GM23338 (cell line): ENCODE results near the gene PDGFRA. TPM values are rescaled to one million over a fixed set of nuclear protein-coding genes. Genes with fewer than 3 reads are reported as not detected.

ENCODE experiments used
- ATAC-seq: fragments of 200-7000 bp; cut with Tn5 transposase; 3 replicates; pipeline ENCODE4 v1.9.1; 2020
- DNase-seq: peaks from one replicate; pipeline ENCODE4 v3.0.0-alpha.2; 2015; ENCODE audit warnings: low spot score
- H2AFZ ChIP-seq: fragments of 200-600 bp; sonication (generic); 2 replicates; pipeline ENCODE4 v1.8.0; 2016; ENCODE audit warnings: antibody characterized with exemption, mild to moderate bottlenecking, moderate library complexity
- H3F3A ChIP-seq: fragments of 200-600 bp; sonication (generic); replicated peaks from 2 replicates; pipeline ENCODE4 v1.8.0; 2017; ENCODE audit warnings: antibody characterized with exemption, mixed run types, low read depth
- H3K27ac ChIP-seq: fragments of 200-600 bp; sonication (generic); 2 replicates; pipeline ENCODE4 v1.6.1; 2016; ENCODE audit warnings: low read depth
- H3K27me3 ChIP-seq: fragments of 200-600 bp; sonication (generic); 2 replicates; pipeline ENCODE4 v1.8.0; 2016; ENCODE audit warnings: mild to moderate bottlenecking, mixed run types, moderate library complexity; ENCODE audit not compliant: insufficient read depth
- H3K36me3 ChIP-seq: fragments of 200-600 bp; sonication (generic); 2 replicates; pipeline ENCODE4 v1.8.0; 2016; ENCODE audit warnings: mild to moderate bottlenecking; ENCODE audit not compliant: insufficient read depth
- H3K4me1 ChIP-seq: fragments of 200-600 bp; sonication (generic); 2 replicates; pipeline ENCODE4 v1.8.0; 2016; ENCODE audit warnings: mild to moderate bottlenecking, moderate library complexity; ENCODE audit not compliant: insufficient read depth
- H3K4me2 ChIP-seq: fragments of 200-600 bp; sonication (generic); 2 replicates; pipeline ENCODE4 v1.7.1; 2017; ENCODE audit warnings: mixed run types
- H3K4me3 ChIP-seq: fragments of 200-600 bp; sonication (generic); 2 replicates; pipeline ENCODE4 v1.6.1; 2016; ENCODE audit warnings: mixed run types
- H3K79me2 ChIP-seq: fragments of 200-600 bp; sonication (generic); replicated peaks from 2 replicates; pipeline ENCODE4 v1.8.0; 2017; ENCODE audit warnings: mild to moderate bottlenecking; ENCODE audit not compliant: insufficient read depth
- H3K9me2 ChIP-seq: fragments of 200-600 bp; sonication (generic); 2 replicates; pipeline ENCODE4 v1.8.0; 2017; ENCODE audit not compliant: insufficient read depth
- H4K20me1 ChIP-seq: fragments of 200-600 bp; sonication (generic); replicated peaks from 2 replicates; pipeline ENCODE4 v1.8.0; 2017; ENCODE audit warnings: mild to moderate bottlenecking; ENCODE audit not compliant: insufficient read depth
- H3K27ac Mint-ChIP-seq: 2 replicates; pipeline ENCODE4 v1.8.0; 2020; ENCODE audit warnings: inconsistent platforms, mild to moderate bottlenecking, moderate library complexity, mixed read lengths
- H3K27me3 Mint-ChIP-seq: 3 replicates; pipeline ENCODE4 v1.8.0; 2022; ENCODE audit warnings: low read depth, mild to moderate bottlenecking, moderate library complexity, mixed read lengths, inconsistent platforms; ENCODE audit not compliant: insufficient read depth, poor library complexity
- H3K36me3 Mint-ChIP-seq: 3 replicates; pipeline ENCODE4 v1.8.0; 2021; ENCODE audit warnings: low read depth, mild to moderate bottlenecking, inconsistent platforms, moderate library complexity, mixed read lengths
- H3K4me1 Mint-ChIP-seq: 3 replicates; pipeline ENCODE4 v1.8.0; 2020; ENCODE audit warnings: mild to moderate bottlenecking, inconsistent platforms, mixed read lengths
- H3K4me3 Mint-ChIP-seq: 3 replicates; pipeline ENCODE4 v1.8.0; 2021; ENCODE audit warnings: moderate library complexity, mild to moderate bottlenecking, inconsistent platforms, mixed read lengths
- H3K9me3 Mint-ChIP-seq: 3 replicates; pipeline ENCODE4 v1.8.0; 2020; ENCODE audit warnings: moderate library complexity, mild to moderate bottlenecking, inconsistent platforms, mixed read lengths
- CREB1 ChIP-seq: fragments of 250-450 bp; sonication (Bioruptor Pico); IDR thresholded peaks from 2 replicates; pipeline ENCODE4 v1.5.0; 2020; ENCODE audit warnings: low read depth, mild to moderate bottlenecking, moderate library complexity
- CTCF ChIP-seq, 2 experiments: fragments of 200-600 bp in 1 of 2; sonication (generic) in 1 of 2; conservative IDR thresholded peaks; 2 replicates each; pipeline versions ENCODE4 v1.5.1 to v1.6.1; 2016 to 2017; ENCODE audit warnings: antibody characterized with exemption in 2 of 2, low read depth in 2 of 2, mild to moderate bottlenecking in 2 of 2, moderate library complexity in 1 of 2
- ETS1 ChIP-seq: IDR thresholded peaks from 2 replicates; pipeline ENCODE4 v1.6.1; 2016; ENCODE audit warnings: antibody characterized with exemption
- EZH2 ChIP-seq: fragments of 200-600 bp; sonication (generic); IDR thresholded peaks from one replicate; pipeline ENCODE4 v1.8.0; 2017; ENCODE audit warnings: antibody characterized with exemption, mild to moderate bottlenecking, low read depth; ENCODE audit not compliant: unreplicated experiment
- EZH2phosphoT487 ChIP-seq: fragments of 200-600 bp; sonication (generic); IDR thresholded peaks from one replicate; pipeline ENCODE4 v1.8.1; 2018; ENCODE audit warnings: antibody characterized with exemption; ENCODE audit not compliant: unreplicated experiment
- JUNB ChIP-seq: IDR thresholded peaks from one replicate; pipeline ENCODE4 v1.6.1; 2016; ENCODE audit warnings: antibody characterized with exemption; ENCODE audit not compliant: unreplicated experiment
- NANOG ChIP-seq: IDR thresholded peaks from 2 replicates; pipeline ENCODE4 v1.6.1; 2016; ENCODE audit warnings: antibody characterized with exemption, borderline replicate concordance
- POLR2AphosphoS5 ChIP-seq: IDR thresholded peaks from 2 replicates; pipeline ENCODE4 v1.6.1; 2016; ENCODE audit warnings: antibody characterized with exemption, low read depth
- STAT1 ChIP-seq: IDR thresholded peaks from one replicate; pipeline ENCODE4 v1.6.1; 2016; ENCODE audit warnings: antibody characterized with exemption; ENCODE audit not compliant: unreplicated experiment
- ZNF114 ChIP-seq: fragments of 250-450 bp; sonication (Bioruptor Pico); IDR thresholded peaks from 2 replicates; pipeline ENCODE4 v1.5.0; 2020; ENCODE audit warnings: mild to moderate bottlenecking, moderate library complexity
- ZNF331 ChIP-seq: fragments of 250-450 bp; sonication (Bioruptor Pico); IDR thresholded peaks from 2 replicates; pipeline ENCODE4 v1.5.0; 2020; ENCODE audit warnings: low read depth, mild to moderate bottlenecking, moderate library complexity
- ZNF462 ChIP-seq: fragments of 250-450 bp; sonication (Bioruptor Pico); IDR thresholded peaks from 2 replicates; pipeline ENCODE4 v1.5.0; 2020; ENCODE audit warnings: mild to moderate bottlenecking, moderate library complexity
- polyA plus RNA-seq: library from polyadenylated mRNA; unstranded; fragments of >200 nt; fragmentation: Nextera tagmentation; extraction: Ambion mirVana; gene quantifications from 2 replicates; pipeline ENCODE4 v1.2.1, GENCODE V29; 2016
- total RNA-seq: library from RNA; depleted of rRNA; stranded (reverse); fragments of >200 nt; shearing (Covaris generic); gene quantifications from 2 replicates; pipeline ENCODE4 v1.2.3, GENCODE V29; 2014

The PDGFRA gene
- total and polyA plus RNA-seq, 2 experiments from 2014 or later, result 8.0 to 10.8 TPM

DNA sequence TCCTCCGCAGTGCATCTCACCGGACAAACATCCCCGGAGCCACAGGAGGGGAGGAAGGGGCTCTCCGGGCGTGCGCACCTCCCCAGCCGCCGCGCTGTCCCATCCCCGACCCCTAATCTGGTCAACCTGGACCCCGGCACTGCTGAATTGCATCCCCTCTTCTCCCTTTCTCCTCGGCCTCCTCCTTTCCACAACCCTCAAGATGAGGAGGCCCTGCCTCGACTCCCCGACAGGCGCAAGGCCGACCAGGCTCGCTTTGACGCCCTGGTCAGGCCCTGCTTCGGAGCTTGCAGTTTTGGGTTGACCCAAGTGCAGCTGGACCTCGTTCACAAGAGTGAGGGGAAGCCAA lies 2.3 kb downstream of the PDGFRA start (continued):
- TF ChIP-seq CTCF (conservative IDR thresholded peaks at IDR 0.05; ENCODE audit: low read depth in 2 of 2), result no peak
- peak; percentile 19 for TF ChIP-seq EZH2phosphoT487

- H3K36me3 ChIP-seq, result no peaks in the 10 kb centered on the region
- H3K4me3 ChIP-seq, result peak overlapping the region; percentile 86
- H2AFZ ChIP-seq, result peak overlapping the region; percentile 93
- peak overlapping the region; percentile 100 for H3K4me2 ChIP-seq
- no peaks in the 10 kb centered on the region for H3K36me3 Mint-ChIP-seq
- H3K4me1 Mint-ChIP-seq, result peaks cover 34% of the 10 kb centered on the region
- no peak for ATAC-seq
- H3K27ac ChIP-seq, result no peak overlapping the region
- H3F3A ChIP-seq, result peaks cover 13% of the 10 kb centered on the region; the same call in 1 of the 2 replicates
- H3K27me3 ChIP-seq, result peaks cover 78% of the 10 kb centered on the region
- no peaks in the 10 kb centered on the region; the same call in 1 of the 2 replicates for H4K20me1 ChIP-seq
- H3K4me3 Mint-ChIP-seq, result peak overlapping the region; percentile 76
- H3K27me3 Mint-ChIP-seq, result peaks cover 76% of the 10 kb centered on the region
- peak; percentile 60 for DNase-seq
- H3K4me1 ChIP-seq, result peaks cover 35% of the 10 kb centered on the region
- H3K9me2 ChIP-seq, result no peaks in the 10 kb centered on the region
- H3K79me2 ChIP-seq, result no peaks in the 10 kb centered on the region
- H3K27ac Mint-ChIP-seq, result no peak overlapping the region
- H3K9me3 Mint-ChIP-seq, result peaks cover 6% of the 10 kb centered on the region; the same call in 1 of the 3 replicates
- TF ChIP-seq POLR2AphosphoS5 (no peak), ETS1 (no peak), CTCF (conservative IDR thresholded peaks at IDR 0.05; ENCODE audit: low read depth in 2 of 2) (no peak), JUNB (no peak), STAT1 (no peak), ZNF114 (no peak), EZH2phosphoT487 (peak; percentile 66), EZH2 (peak; percentile 92), ZNF462 (CRISPR knock-in tag) (no peak), NANOG (no peak), ZNF331 (CRISPR knock-in tag) (no peak), CREB1 (CRISPR knock-in tag) (no peak)
These were observed 2.9 kb downstream of the PDGFRA start for GRCh38 chr4:54231768-54232688.
